GM10266 (cell line): ENCODE data around the gene AP4E1.

ENCODE experiments used
- DNase-seq: peaks from one replicate; pipeline ENCODE4 v3.0.0; 2012; ENCODE audit errors: extremely low spot score
- CTCF ChIP-seq: IDR thresholded peaks from 2 replicates; pipeline ENCODE4 v1.5.1; 2012; ENCODE audit warnings: mild to moderate bottlenecking, low read depth; ENCODE audit not compliant: control insufficient read depth, insufficient read depth; ENCODE audit errors: missing control alignments

Gene AP4E1

GRCh38 chr15:50908209-50909009 lies at the start of gene AP4E1:
TSS of gene AP4E1 (plus strand) at chr15:50908683. CDS start at chr15:50908779, 96 bp downstream.
- peak; percentile 94 for TF ChIP-seq CTCF
- DNase-seq: peak; percentile 87

GRCh38 chr15:50860824-50861223 lies 47.7 kb upstream of the AP4E1 start:
- TF ChIP-seq CTCF: no peak
- DNase-seq: no peak

GRCh38 chr15:50862553-50862952 lies 45.9 kb upstream of the AP4E1 start:
- no peak for DNase-seq
- TF ChIP-seq CTCF: no peak

- no peak for TF ChIP-seq CTCF
Measured at GRCh38 chr15:50864873-50865272, 43.6 kb upstream of the AP4E1 start.

GRCh38 chr15:50865515-50866353 lies 42.7 kb upstream of the AP4E1 start:
- TF ChIP-seq CTCF: no peak
- no peak for DNase-seq

More at GRCh38 chr15:50864873-50865272, 43.6 kb upstream of the AP4E1 start:
- no peak for DNase-seq

- DNase-seq: no peak
- TF ChIP-seq CTCF: no peak
Measured at GRCh38 chr15:50871832-50872231, 36.7 kb upstream of the AP4E1 start.
